HG03095 (cell line): ENCODE measurements around the gene CARMIL3.
"Not testable (repeated sequence)": the region's sequence is repeated elsewhere in the genome, so short reads cannot be mapped to it uniquely, and the experiment has no call there.

Experiments
- ATAC-seq: cut with Tn5 transposase; IDR thresholded peaks from one replicate; pipeline ENCODE4 v1.9.1; 2021; ENCODE audit warnings: moderate library complexity; ENCODE audit not compliant: unreplicated experiment

Gene CARMIL3

GRCh38 chr14:24093207-24093900 lies 41.5 kb downstream of the CARMIL3 start:
- no peak for ATAC-seq

- ATAC-seq = peak; percentile 41
Observed at GRCh38 chr14:24093901-24094840, 42.4 kb downstream of the CARMIL3 start, which contains the start of gene PCK2. TSS of gene PCK2 (plus strand) at chr14:24094311. CDS start at chr14:24094406, 95 bp downstream.

- ATAC-seq = no peak
Observed at GRCh38 chr14:24094841-24095270, 43.0 kb downstream of the CARMIL3 start.

- ATAC-seq = peak; percentile 73
Observed at GRCh38 chr14:24095271-24096068, 43.7 kb downstream of the CARMIL3 start.

- no peak for ATAC-seq
Observed at GRCh38 chr14:24096545-24097181, 44.9 kb downstream of the CARMIL3 start.

GRCh38 chr14:24098229-24098926 lies 46.6 kb downstream of the CARMIL3 start:
- no peak for ATAC-seq

- ATAC-seq = no peak
Observed at GRCh38 chr14:24098927-24099813, 47.4 kb downstream of the CARMIL3 start.

GRCh38 chr14:24100197-24100981 lies 48.6 kb downstream of the CARMIL3 start:
- ATAC-seq = no peak

- no peak for ATAC-seq
Observed at GRCh38 chr14:24100982-24101494, 49.2 kb downstream of the CARMIL3 start.

- no peak for ATAC-seq
Observed at GRCh38 chr14:24102357-24103048, 50.7 kb downstream of the CARMIL3 start.

- no peak for ATAC-seq
Observed at GRCh38 chr14:24103451-24103850, 51.6 kb downstream of the CARMIL3 start.

- ATAC-seq = not testable (repeated sequence)
Observed at GRCh38 chr14:24105609-24106239, 53.9 kb downstream of the CARMIL3 start.

- no peak for ATAC-seq
Observed at GRCh38 chr14:24106672-24107271, 55.0 kb downstream of the CARMIL3 start.

- peak; percentile 36 for ATAC-seq
Observed at GRCh38 chr14:24108336-24108874, 56.6 kb downstream of the CARMIL3 start.

GRCh38 chr14:24110060-24110459 lies 58.3 kb downstream of the CARMIL3 start:
- ATAC-seq = no peak

GRCh38 chr14:24110523-24110922 lies 58.7 kb downstream of the CARMIL3 start:
- ATAC-seq = no peak
